ENCODE data around the gene PI4KB. TPM values are rescaled to one million over a fixed set of nuclear protein-coding genes. Genes with fewer than 3 reads are reported as not detected.

The PI4KB gene
- total and polyA plus RNA-seq, 8 donors: 54.8 to 84.6 (median 77.4) TPM

GRCh38 chr1:151324390-151324930 is 2.8 kb downstream of the PI4KB start:
- Histone ChIP-seq H3K36me3 (peaks cover 0 to 57% of the 10 kb centered on the region in 2 donors), H3K27me3 (no peaks in the 10 kb centered on the region), H3K9me3 (no peaks in the 10 kb centered on the region), H3K4me3 (no peak overlapping the region), H3K27ac (no peak overlapping the region), H3K4me1 (peaks cover 15 to 43% of the 10 kb centered on the region in 2 donors)
- ATAC-seq: peak; percentile 9
- DNase-seq: peak in 1 of 4 donors; percentile 64
- TF ChIP-seq CTCF (IDR thresholded peaks at IDR 0.05): no peak
- intact Hi-C loops (cut with DNase I): no loop called here

GRCh38 chr1:151318975-151319374 is 8.2 kb downstream of the PI4KB start:
- no peak for ATAC-seq

GRCh38 chr1:151315565-151316235 is 11.5 kb downstream of the PI4KB start:
- peaks cover 0 to 87% of the 10 kb centered on the region in 2 donors for H3K36me3 ChIP-seq
- no peak for TF ChIP-seq CTCF (IDR thresholded peaks at IDR 0.05)

More at GRCh38 chr1:151318975-151319374, 8.2 kb downstream of the PI4KB start:
- Histone ChIP-seq H3K36me3 (peaks cover 0 to 92% of the 10 kb centered on the region in 2 donors), H3K4me3 (no peak overlapping the region), H3K4me1 (peaks cover 8 to 12% of the 10 kb centered on the region in 2 donors), H3K27ac (no peak overlapping the region), H3K9me3 (no peaks in the 10 kb centered on the region), H3K27me3 (no peaks in the 10 kb centered on the region)
- DNase-seq: no peak
- TF ChIP-seq CTCF (IDR thresholded peaks at IDR 0.05): no peak
- intact Hi-C loops (cut with DNase I): no loop called here

GRCh38 chr1:151314137-151314875 is 12.9 kb downstream of the PI4KB start:
- H3K27ac ChIP-seq: peak overlapping the region in 1 of 2 donors; percentile 41
- no peaks in the 10 kb centered on the region for H3K9me3 ChIP-seq
- H3K27me3 ChIP-seq: no peaks in the 10 kb centered on the region
- intact Hi-C loops (cut with DNase I): no loop called here
- H3K4me1 ChIP-seq: peaks cover 23 to 54% of the 10 kb centered on the region in 2 donors
- H3K4me3 ChIP-seq: no peak overlapping the region
- H3K36me3 ChIP-seq: peaks cover 0 to 88% of the 10 kb centered on the region in 2 donors
- ATAC-seq: peak; percentile 44
- DNase-seq: peak in 2 of 4 donors; percentile 25 to 67
- no peak for TF ChIP-seq CTCF (IDR thresholded peaks at IDR 0.05)

More at GRCh38 chr1:151315565-151316235, 11.5 kb downstream of the PI4KB start:
- Histone ChIP-seq H3K4me3 (no peak overlapping the region), H3K9me3 (no peaks in the 10 kb centered on the region), H3K27me3 (no peaks in the 10 kb centered on the region), H3K27ac (no peak overlapping the region), H3K4me1 (peaks cover 23 to 40% of the 10 kb centered on the region in 2 donors)
- intact Hi-C loops (cut with DNase I): no loop called here
- ATAC-seq (no peak), DNase-seq (no peak)

- Histone ChIP-seq H3K27me3 (no peaks in the 10 kb centered on the region), H3K9me3 (no peaks in the 10 kb centered on the region), H3K27ac (no peak overlapping the region), H3K4me3 (no peak overlapping the region), H3K36me3 (peaks cover 0 to 89% of the 10 kb centered on the region in 2 donors), H3K4me1 (peaks cover 23 to 54% of the 10 kb centered on the region in 2 donors)
- DNase-seq (no peak), ATAC-seq (no peak)
- no peak for TF ChIP-seq CTCF (IDR thresholded peaks at IDR 0.05)
- intact Hi-C loops (cut with DNase I): no loop called here
These were observed 13.7 kb downstream of the PI4KB start for GRCh38 chr1:151313501-151313900.

Data from left lung (tissue), 10 donors.